ENCODE data around the gene ALDH1A3.

Gene ALDH1A3

DNA sequence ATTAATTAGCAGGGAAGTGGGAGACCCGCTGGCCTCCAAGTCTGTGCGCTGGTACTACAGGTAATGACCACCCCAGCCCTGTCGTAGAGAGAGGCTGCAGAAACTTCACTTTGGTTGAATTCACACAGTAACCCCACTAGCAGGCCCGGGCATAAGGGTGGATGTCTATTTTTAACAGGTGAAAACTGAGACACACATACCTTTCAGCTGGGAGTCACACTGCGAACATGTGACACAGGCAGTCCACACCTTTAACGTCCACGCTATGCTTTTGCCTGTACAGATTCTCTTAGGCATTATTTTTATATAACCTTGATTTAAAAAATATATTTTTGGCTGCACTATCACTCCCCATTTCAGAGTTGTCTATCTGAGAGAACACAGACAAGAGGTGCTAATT lies 43.4 kb downstream of the ALDH1A3 start:
- no peak overlapping the region; the same call in 1 of the 2 replicates for H3K4me3 ChIP-seq (replicated peaks; ENCODE audit: insufficient read depth, low read length)
- peak overlapping the region; percentile 45 for H3K27ac ChIP-seq (replicated peaks)
- no peak for DNase-seq (ENCODE audit: low read depth in 1 of 2, low spot score in 1 of 2)
- TF ChIP-seq SPI1 (IDR thresholded peaks at IDR 0.05; ENCODE audit: borderline replicate concordance, low read depth) (no peak), GABPA (IDR thresholded peaks at IDR 0.05; ENCODE audit: low read depth) (no peak), POLR2AphosphoS5 (IDR thresholded peaks at IDR 0.05; ENCODE audit: low read depth) (no peak)
- TF ChIP-seq, protein P1, sequence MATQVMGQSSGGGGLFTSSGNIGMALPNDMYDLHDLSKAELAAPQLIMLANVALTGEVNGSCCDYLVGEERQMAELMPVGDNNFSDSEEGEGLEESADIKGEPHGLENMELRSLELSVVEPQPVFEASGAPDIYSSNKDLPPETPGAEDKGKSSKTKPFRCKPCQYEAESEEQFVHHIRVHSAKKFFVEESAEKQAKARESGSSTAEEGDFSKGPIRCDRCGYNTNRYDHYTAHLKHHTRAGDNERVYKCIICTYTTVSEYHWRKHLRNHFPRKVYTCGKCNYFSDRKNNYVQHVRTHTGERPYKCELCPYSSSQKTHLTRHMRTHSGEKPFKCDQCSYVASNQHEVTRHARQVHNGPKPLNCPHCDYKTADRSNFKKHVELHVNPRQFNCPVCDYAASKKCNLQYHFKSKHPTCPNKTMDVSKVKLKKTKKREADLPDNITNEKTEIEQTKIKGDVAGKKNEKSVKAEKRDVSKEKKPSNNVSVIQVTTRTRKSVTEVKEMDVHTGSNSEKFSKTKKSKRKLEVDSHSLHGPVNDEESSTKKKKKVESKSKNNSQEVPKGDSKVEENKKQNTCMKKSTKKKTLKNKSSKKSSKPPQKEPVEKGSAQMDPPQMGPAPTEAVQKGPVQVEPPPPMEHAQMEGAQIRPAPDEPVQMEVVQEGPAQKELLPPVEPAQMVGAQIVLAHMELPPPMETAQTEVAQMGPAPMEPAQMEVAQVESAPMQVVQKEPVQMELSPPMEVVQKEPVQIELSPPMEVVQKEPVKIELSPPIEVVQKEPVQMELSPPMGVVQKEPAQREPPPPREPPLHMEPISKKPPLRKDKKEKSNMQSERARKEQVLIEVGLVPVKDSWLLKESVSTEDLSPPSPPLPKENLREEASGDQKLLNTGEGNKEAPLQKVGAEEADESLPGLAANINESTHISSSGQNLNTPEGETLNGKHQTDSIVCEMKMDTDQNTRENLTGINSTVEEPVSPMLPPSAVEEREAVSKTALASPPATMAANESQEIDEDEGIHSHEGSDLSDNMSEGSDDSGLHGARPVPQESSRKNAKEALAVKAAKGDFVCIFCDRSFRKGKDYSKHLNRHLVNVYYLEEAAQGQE (IDR thresholded peaks at IDR 0.05; ENCODE audit: insufficient replicate concordance, low read depth): no peak
- TF ChIP-seq, protein P2, sequence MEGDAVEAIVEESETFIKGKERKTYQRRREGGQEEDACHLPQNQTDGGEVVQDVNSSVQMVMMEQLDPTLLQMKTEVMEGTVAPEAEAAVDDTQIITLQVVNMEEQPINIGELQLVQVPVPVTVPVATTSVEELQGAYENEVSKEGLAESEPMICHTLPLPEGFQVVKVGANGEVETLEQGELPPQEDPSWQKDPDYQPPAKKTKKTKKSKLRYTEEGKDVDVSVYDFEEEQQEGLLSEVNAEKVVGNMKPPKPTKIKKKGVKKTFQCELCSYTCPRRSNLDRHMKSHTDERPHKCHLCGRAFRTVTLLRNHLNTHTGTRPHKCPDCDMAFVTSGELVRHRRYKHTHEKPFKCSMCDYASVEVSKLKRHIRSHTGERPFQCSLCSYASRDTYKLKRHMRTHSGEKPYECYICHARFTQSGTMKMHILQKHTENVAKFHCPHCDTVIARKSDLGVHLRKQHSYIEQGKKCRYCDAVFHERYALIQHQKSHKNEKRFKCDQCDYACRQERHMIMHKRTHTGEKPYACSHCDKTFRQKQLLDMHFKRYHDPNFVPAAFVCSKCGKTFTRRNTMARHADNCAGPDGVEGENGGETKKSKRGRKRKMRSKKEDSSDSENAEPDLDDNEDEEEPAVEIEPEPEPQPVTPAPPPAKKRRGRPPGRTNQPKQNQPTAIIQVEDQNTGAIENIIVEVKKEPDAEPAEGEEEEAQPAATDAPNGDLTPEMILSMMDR (IDR thresholded peaks at IDR 0.05; ENCODE audit: insufficient read depth, low read length): no peak
- H3K27me3 ChIP-seq (ENCODE audit: insufficient read depth, poor library complexity, severe bottlenecking): no peaks in the 10 kb centered on the region

DNA sequence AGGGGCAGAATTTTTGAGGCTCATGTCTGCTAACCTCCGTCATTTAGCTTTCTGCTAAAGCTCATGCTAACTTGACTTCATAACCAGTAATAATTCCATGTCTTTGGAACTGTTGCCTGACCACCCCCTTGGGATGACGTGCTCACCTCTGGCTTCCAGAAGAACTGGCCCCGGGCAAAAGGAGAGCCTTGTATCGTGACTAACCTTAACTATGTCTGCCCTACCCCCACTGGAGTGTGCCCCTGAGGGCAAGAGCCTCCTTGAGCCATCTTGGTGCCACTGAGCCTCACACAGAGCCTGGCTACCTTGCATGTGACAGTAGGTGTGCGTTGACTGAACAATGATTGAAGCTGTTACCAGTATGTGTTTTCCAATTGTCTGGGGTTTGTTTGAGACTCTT lies 44.3 kb downstream of the ALDH1A3 start:
- TF ChIP-seq, protein P2 (IDR thresholded peaks at IDR 0.05; ENCODE audit: insufficient read depth, low read length): no peak
- TF ChIP-seq SPI1 (IDR thresholded peaks at IDR 0.05; ENCODE audit: borderline replicate concordance, low read depth) (no peak), GABPA (IDR thresholded peaks at IDR 0.05; ENCODE audit: low read depth) (no peak), POLR2AphosphoS5 (IDR thresholded peaks at IDR 0.05; ENCODE audit: low read depth) (no peak)
- TF ChIP-seq, protein P1 (IDR thresholded peaks at IDR 0.05; ENCODE audit: insufficient replicate concordance, low read depth): no peak
- DNase-seq (ENCODE audit: low read depth in 1 of 2, low spot score in 1 of 2): no peak
- H3K27ac ChIP-seq (replicated peaks): no peak overlapping the region
- no peak overlapping the region for H3K4me3 ChIP-seq (replicated peaks; ENCODE audit: insufficient read depth, low read length)
- H3K27me3 ChIP-seq (ENCODE audit: insufficient read depth, poor library complexity, severe bottlenecking): no peaks in the 10 kb centered on the region

DNA sequence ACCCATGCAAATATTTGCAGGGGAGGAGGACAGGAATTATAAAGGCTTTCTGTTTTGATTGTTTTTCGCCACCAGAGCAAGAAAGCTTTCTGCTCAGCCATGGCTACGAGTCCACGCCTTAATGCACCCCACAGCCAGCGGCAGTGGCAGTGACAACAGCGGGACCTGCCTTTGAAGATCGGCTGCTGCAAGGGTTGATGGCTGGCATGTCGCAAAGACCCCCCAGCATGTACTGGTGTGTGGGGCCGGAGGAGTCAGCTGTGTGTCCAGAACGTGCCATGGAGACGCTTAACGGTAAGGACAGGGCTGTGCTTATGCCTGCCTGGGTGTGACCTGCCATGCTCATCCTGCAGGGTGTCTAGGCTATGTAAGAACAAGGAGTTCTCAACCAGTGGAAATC lies 44.8 kb downstream of the ALDH1A3 start:
- Histone ChIP-seq H3K27ac (replicated peaks) (no peak overlapping the region), H3K4me3 (replicated peaks; ENCODE audit: insufficient read depth, low read length) (no peak overlapping the region), H3K27me3 (ENCODE audit: insufficient read depth, poor library complexity, severe bottlenecking) (no peaks in the 10 kb centered on the region)
- TF ChIP-seq POLR2AphosphoS5 (IDR thresholded peaks at IDR 0.05; ENCODE audit: low read depth): no peak
- TF ChIP-seq, protein P2 (IDR thresholded peaks at IDR 0.05; ENCODE audit: insufficient read depth, low read length): no peak
- TF ChIP-seq, protein P1 (IDR thresholded peaks at IDR 0.05; ENCODE audit: insufficient replicate concordance, low read depth): no peak
- DNase-seq (ENCODE audit: low read depth in 1 of 2, low spot score in 1 of 2): no peak

Measured in HL-60 (cell line).